OCI-LY3 (cell line): Measurements from ENCODE around the gene RFX2.

Source experiments
- H2AFZ ChIP-seq: fragments of 200-600, 300-600 bp; shearing (Covaris generic); 2 replicates; pipeline ENCODE4 v1.6.0; 2014; ENCODE audit warnings: antibody characterized with exemption, low read depth, low read length
- H3K27ac ChIP-seq: fragments of 200-600, 300-600 bp; sonication (generic); 2 replicates; pipeline ENCODE4 v1.5.1; 2014; ENCODE audit warnings: mild to moderate bottlenecking, low read length, moderate library complexity, mixed read lengths
- H3K27me3 ChIP-seq: fragments of 200-600, 300-600 bp; sonication (generic); 2 replicates; pipeline ENCODE4 v1.6.1; 2014; ENCODE audit warnings: low read depth, low read length, mixed read lengths
- H3K36me3 ChIP-seq: fragments of 200-600, 300-600 bp; sonication (generic); replicated peaks from 2 replicates; pipeline ENCODE3; 2014; ENCODE audit warnings: low read depth, low read length, mixed read lengths
- H3K4me1 ChIP-seq: fragments of 300-600, 200-600 bp; sonication (generic); 2 replicates; pipeline ENCODE4 v1.6.1; 2014; ENCODE audit warnings: low read length, mixed read lengths
- H3K4me2 ChIP-seq: fragments of 200-600, 300-600 bp; sonication (generic); 2 replicates; pipeline ENCODE4 v1.6.1; 2014; ENCODE audit warnings: low read length, mixed read lengths
- H3K4me3 ChIP-seq: fragments of 300-600, 200-600 bp; sonication (generic); 2 replicates; pipeline ENCODE4 v1.5.1; 2014; ENCODE audit warnings: antibody characterized with exemption, mild to moderate bottlenecking, low read length, moderate library complexity
- H3K79me2 ChIP-seq: fragments of 300-600, 200-600 bp; shearing (Covaris generic); 2 replicates; pipeline ENCODE4 v1.6.1; 2014; ENCODE audit warnings: mild to moderate bottlenecking, low read length, mixed read lengths
- H3K9ac ChIP-seq: fragments of 300-600, 200-600 bp; shearing (Covaris generic); 2 replicates; pipeline ENCODE4 v1.6.0; 2014; ENCODE audit warnings: mild to moderate bottlenecking, low read length, moderate library complexity
- H3K9me3 ChIP-seq: fragments of 200-600, 300-600 bp; shearing (Covaris generic); 2 replicates; pipeline ENCODE4 v1.6.1; 2014; ENCODE audit warnings: low read length, mixed read lengths; ENCODE audit not compliant: insufficient read depth
- H4K20me1 ChIP-seq: fragments of 200-600, 300-600 bp; sonication (generic); 2 replicates; pipeline ENCODE4 v1.6.1; 2016; ENCODE audit warnings: low read length, mixed read lengths; ENCODE audit not compliant: insufficient read depth
- EZH2phosphoT487 ChIP-seq: fragments of 200-600 bp; shearing (Covaris generic); IDR thresholded peaks from 2 replicates; pipeline ENCODE4 v1.6.1; 2018; ENCODE audit warnings: antibody characterized with exemption, mixed run types, low read depth
- TF ChIP-seq, protein P1 (sequence below): fragments of 200-600, 300-600 bp; sonication (generic); IDR thresholded peaks from 2 replicates; pipeline ENCODE4 v1.5.1; 2014; ENCODE audit warnings: antibody characterized with exemption, low read length, low read depth

The RFX2 gene

DNA sequence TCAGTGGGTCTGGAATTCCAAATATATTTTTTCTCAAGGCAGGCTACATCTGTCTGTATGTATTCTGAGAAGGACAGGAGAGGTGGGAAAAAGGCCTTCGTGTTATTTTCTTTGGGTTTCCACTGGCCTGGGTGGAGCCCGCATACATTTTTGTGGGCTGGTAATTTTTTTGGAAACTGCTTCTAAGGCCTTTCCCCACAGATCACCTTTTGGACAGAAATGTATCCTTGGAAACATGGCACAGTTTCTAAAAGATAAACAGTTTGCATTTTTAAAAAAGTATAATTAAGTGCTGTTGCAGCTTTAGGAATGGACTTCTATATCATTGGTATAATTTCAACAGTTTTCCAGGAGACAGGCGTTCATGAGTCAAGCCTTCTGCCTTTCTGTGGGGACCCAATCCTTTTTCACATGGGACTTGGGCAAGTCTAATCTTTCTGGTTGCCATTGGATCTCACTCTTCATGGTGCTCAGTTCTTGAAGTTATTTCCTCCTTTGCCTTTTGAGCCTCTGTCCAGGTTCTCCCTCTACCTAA lies 8.9 kb downstream of the RFX2 start:
- Histone ChIP-seq H3K9ac (no peak overlapping the region), H3K27me3 (no peaks in the 10 kb centered on the region), H3K79me2 (no peaks in the 10 kb centered on the region), H3K4me2 (no peak overlapping the region), H3K9me3 (no peaks in the 10 kb centered on the region), H3K27ac (no peak overlapping the region), H4K20me1 (no peaks in the 10 kb centered on the region), H3K4me3 (no peak overlapping the region), H2AFZ (no peak overlapping the region), H3K36me3 (no peaks in the 10 kb centered on the region), H3K4me1 (peaks cover 12% of the 10 kb centered on the region)
- TF ChIP-seq, protein P1, sequence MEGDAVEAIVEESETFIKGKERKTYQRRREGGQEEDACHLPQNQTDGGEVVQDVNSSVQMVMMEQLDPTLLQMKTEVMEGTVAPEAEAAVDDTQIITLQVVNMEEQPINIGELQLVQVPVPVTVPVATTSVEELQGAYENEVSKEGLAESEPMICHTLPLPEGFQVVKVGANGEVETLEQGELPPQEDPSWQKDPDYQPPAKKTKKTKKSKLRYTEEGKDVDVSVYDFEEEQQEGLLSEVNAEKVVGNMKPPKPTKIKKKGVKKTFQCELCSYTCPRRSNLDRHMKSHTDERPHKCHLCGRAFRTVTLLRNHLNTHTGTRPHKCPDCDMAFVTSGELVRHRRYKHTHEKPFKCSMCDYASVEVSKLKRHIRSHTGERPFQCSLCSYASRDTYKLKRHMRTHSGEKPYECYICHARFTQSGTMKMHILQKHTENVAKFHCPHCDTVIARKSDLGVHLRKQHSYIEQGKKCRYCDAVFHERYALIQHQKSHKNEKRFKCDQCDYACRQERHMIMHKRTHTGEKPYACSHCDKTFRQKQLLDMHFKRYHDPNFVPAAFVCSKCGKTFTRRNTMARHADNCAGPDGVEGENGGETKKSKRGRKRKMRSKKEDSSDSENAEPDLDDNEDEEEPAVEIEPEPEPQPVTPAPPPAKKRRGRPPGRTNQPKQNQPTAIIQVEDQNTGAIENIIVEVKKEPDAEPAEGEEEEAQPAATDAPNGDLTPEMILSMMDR = no peak
- TF ChIP-seq EZH2phosphoT487 = no peak

DNA sequence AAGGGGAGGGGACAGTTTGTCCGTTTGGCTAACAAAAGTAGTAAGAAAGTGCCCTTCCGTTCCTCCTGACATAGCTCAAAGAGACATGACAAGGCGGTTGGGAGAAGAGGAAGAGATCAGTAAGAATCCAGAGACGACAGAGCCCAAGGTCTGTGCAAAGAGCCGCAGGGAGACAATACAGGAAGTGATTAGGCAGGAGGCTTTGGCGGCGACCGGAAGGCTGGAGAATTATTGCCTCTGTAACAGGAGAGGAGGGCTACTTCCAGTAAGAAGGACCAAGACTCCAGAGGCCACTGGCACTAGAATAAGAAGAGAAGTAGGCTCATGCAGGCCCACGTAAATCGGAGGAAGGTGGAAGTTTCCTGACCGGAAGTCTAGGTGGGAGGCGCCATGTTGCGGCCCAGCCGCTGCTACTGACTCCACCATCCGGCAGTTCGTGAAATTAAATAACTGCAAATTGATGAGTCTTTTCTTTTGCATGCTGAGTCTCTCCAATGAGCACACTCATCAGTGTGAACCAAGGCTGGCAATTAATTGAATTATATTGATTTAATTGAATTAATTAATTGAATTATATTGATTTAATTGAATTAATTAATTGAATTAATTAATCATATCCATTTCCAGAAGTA lies 9.9 kb downstream of the RFX2 start:
- no peaks in the 10 kb centered on the region for H4K20me1 ChIP-seq
- H2AFZ ChIP-seq = no peak overlapping the region
- H3K9ac ChIP-seq = no peak overlapping the region
- peaks cover 12% of the 10 kb centered on the region for H3K4me1 ChIP-seq
- H3K4me3 ChIP-seq = no peak overlapping the region
- H3K79me2 ChIP-seq = no peaks in the 10 kb centered on the region
- TF ChIP-seq EZH2phosphoT487 = no peak
- TF ChIP-seq, protein P1 = no peak
- no peaks in the 10 kb centered on the region for H3K27me3 ChIP-seq
- H3K27ac ChIP-seq = no peak overlapping the region
- H3K4me2 ChIP-seq = no peak overlapping the region
- no peaks in the 10 kb centered on the region for H3K36me3 ChIP-seq
- H3K9me3 ChIP-seq = no peaks in the 10 kb centered on the region

GRCh38 chr19:6099599-6099998 lies 10.7 kb downstream of the RFX2 start:
- Histone ChIP-seq H3K79me2 (no peaks in the 10 kb centered on the region), H3K27me3 (no peaks in the 10 kb centered on the region), H4K20me1 (no peaks in the 10 kb centered on the region), H2AFZ (no peak overlapping the region), H3K4me3 (no peak overlapping the region), H3K36me3 (no peaks in the 10 kb centered on the region), H3K9ac (no peak overlapping the region), H3K4me1 (peaks cover 12% of the 10 kb centered on the region), H3K27ac (no peak overlapping the region), H3K9me3 (no peaks in the 10 kb centered on the region), H3K4me2 (no peak overlapping the region)
- no peak for TF ChIP-seq EZH2phosphoT487
- TF ChIP-seq, protein P1 = no peak

DNA sequence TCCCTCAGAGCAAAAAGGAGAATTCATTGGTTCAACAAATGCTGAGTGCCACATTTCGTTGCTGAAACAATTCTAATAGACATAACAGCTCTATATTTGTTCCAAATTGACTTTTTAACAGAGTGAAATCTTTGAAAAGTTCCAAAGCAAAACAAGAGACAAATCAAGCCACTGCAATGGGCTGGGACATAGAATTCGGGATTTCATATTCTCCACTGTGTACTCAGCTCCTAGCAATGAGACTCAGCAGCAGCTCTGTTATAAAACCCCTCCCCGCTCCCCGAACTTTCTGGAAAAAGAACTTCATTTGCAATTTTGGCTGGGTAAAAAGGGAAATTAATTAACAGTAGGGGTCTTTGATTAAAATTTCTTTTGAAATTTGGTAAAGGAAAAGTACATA lies 11.3 kb downstream of the RFX2 start:
- H3K4me1 ChIP-seq = peaks cover 10% of the 10 kb centered on the region
- H3K4me2 ChIP-seq = no peak overlapping the region
- no peak overlapping the region for H3K4me3 ChIP-seq
- no peak for TF ChIP-seq EZH2phosphoT487
- TF ChIP-seq, protein P1 = no peak
- no peaks in the 10 kb centered on the region for H3K27me3 ChIP-seq
- no peaks in the 10 kb centered on the region for H4K20me1 ChIP-seq
- no peaks in the 10 kb centered on the region for H3K79me2 ChIP-seq
- H2AFZ ChIP-seq = no peak overlapping the region
- H3K9ac ChIP-seq = no peak overlapping the region
- H3K27ac ChIP-seq = no peak overlapping the region
- no peaks in the 10 kb centered on the region for H3K9me3 ChIP-seq
- no peaks in the 10 kb centered on the region for H3K36me3 ChIP-seq
